Measurements from ENCODE around the gene PWWP2A. TPM values are rescaled to one million over a fixed set of nuclear protein-coding genes. Genes with fewer than 3 reads are reported as not detected.

The PWWP2A gene
- total and polyA plus RNA-seq, 10 donors = 8.5 to 36.7 (median 25.8) TPM

DNA sequence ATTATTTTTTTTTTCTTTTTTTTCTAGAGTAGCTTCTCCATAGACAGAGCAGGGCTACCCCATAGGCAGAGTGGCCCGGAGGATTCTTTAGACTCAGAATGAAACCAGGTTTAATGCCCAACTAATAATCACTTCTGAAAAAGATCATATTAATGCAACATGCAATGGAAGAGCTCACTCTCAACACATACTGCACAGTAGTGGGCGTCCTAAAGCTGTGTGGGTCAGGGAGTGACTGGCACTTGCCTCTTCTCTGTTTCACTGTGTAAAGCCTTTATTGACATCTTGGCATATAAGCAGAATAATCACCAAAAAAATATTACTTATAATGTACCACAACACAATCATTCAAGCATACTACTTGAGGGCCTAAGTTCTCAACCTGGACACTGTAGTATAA lies 11.1 kb downstream of the PWWP2A start:
- 85 to 92% (median 88%) methylated on average over 2 of the region's 2 CpGs for WGBS, 5 donors

DNA sequence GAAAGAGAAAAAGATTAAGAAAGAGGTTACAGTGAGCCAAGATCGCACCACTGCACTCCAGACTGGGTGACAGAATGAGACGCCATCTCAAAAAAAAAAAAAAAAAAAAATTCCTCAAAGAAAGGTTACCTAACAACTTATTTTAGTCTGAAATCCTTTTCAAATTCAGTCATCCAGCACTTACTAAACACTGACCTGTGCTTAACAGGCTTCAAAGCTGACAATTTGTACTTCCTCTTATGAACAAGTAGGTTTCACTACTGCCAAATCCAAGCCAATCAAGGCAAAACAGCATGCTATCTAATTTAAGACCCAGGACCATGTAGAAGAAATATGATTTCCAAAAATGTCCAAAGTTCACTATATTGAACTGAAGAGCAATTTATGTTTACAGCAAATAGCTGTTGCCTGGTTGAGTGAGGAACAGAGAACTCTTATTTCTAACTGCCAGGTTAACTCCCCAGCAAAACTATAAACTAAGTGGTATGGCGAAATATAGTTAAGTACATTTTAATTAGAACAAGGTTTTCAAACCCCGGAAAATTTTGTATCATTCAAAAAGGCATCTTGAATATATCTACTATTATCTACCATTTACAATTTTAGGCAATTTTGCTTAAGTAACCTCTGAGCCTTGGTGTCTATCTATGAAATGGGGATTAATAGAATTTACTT lies 13.4 kb downstream of the PWWP2A start:
- no peaks in the 10 kb centered on the region for H3K27me3 ChIP-seq (replicated peaks in 1 of 7)
- no peak overlapping the region for H3K4me3 ChIP-seq
- peak overlapping the region in 3 of 8 donors; percentile 24 to 49 (median 40) for H3K27ac ChIP-seq
- peaks cover 0 to 85% (median 22%) of the 10 kb centered on the region in 6 donors for H3K4me1 ChIP-seq
- intact Hi-C loops (cut with DNase I; ENCODE audit: low total_unique reads) = no loop called here
- no peaks in the 10 kb centered on the region for H3K9me3 ChIP-seq
- DNase-seq = no peak
- 64 to 82% (median 75%) methylated on average over 4 of the region's 4 CpGs for WGBS, 5 donors
- TF ChIP-seq, protein P1, sequence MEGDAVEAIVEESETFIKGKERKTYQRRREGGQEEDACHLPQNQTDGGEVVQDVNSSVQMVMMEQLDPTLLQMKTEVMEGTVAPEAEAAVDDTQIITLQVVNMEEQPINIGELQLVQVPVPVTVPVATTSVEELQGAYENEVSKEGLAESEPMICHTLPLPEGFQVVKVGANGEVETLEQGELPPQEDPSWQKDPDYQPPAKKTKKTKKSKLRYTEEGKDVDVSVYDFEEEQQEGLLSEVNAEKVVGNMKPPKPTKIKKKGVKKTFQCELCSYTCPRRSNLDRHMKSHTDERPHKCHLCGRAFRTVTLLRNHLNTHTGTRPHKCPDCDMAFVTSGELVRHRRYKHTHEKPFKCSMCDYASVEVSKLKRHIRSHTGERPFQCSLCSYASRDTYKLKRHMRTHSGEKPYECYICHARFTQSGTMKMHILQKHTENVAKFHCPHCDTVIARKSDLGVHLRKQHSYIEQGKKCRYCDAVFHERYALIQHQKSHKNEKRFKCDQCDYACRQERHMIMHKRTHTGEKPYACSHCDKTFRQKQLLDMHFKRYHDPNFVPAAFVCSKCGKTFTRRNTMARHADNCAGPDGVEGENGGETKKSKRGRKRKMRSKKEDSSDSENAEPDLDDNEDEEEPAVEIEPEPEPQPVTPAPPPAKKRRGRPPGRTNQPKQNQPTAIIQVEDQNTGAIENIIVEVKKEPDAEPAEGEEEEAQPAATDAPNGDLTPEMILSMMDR (IDR thresholded peaks at IDR 0.05 in 8 of 11, conservative IDR thresholded peaks at IDR 0.05 in 3 of 11) = no peak
- TF ChIP-seq POLR2AphosphoS5 (IDR thresholded peaks at IDR 0.05) (no peak), POLR2A (IDR thresholded peaks at IDR 0.05) (no peak)
- H3K36me3 ChIP-seq = peaks cover 0 to 63% (median 15%) of the 10 kb centered on the region in 6 donors

More for the DNA sequence above, 11.1 kb downstream of the PWWP2A start:
- TF ChIP-seq POLR2A (IDR thresholded peaks at IDR 0.05) (no peak), POLR2AphosphoS5 (IDR thresholded peaks at IDR 0.05) (no peak)
- TF ChIP-seq, protein P1 (IDR thresholded peaks at IDR 0.05 in 8 of 11, conservative IDR thresholded peaks at IDR 0.05 in 3 of 11) = no peak
- no peak for DNase-seq
- H3K4me1 ChIP-seq = peaks cover 0 to 64% (median 15%) of the 10 kb centered on the region in 6 donors
- no peak overlapping the region for H3K27ac ChIP-seq
- H3K36me3 ChIP-seq = peaks cover 0 to 79% (median 28%) of the 10 kb centered on the region in 6 donors
- intact Hi-C loops (cut with DNase I; ENCODE audit: low total_unique reads) = no loop called here
- H3K9me3 ChIP-seq = no peaks in the 10 kb centered on the region
- H3K27me3 ChIP-seq (replicated peaks in 1 of 7) = no peaks in the 10 kb centered on the region
- no peak overlapping the region for H3K4me3 ChIP-seq

DNA sequence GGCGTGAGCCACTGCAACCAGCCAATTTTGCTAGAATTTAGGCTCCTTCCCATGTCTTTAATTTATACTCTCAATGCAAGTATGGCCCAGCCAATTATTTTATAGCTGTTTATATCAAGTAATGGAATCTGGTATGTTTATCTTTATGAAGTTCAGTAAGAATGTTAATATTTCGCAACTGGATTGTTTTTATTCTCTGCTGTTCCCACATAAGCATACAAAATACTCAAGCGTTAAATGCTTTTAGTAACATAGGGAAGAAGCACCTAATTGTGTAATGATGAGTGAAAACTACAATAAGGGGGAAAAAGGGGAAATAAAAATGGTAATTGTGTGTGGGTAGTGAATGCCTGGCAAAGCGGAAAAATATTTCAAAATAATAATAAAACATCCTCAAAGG lies 21.3 kb downstream of the PWWP2A start:
- TF ChIP-seq POLR2A (IDR thresholded peaks at IDR 0.05) (no peak), POLR2AphosphoS5 (IDR thresholded peaks at IDR 0.05) (no peak)
- TF ChIP-seq, protein P1 (IDR thresholded peaks at IDR 0.05 in 8 of 11, conservative IDR thresholded peaks at IDR 0.05 in 3 of 11) = no peak
- peak overlapping the region in 3 of 8 donors; percentile 25 to 60 (median 31) for H3K27ac ChIP-seq
- peaks cover 0 to 71% (median 24%) of the 10 kb centered on the region in 6 donors for H3K4me1 ChIP-seq
- no peak overlapping the region for H3K4me3 ChIP-seq
- intact Hi-C loops (cut with DNase I; ENCODE audit: low total_unique reads) = no loop called here
- no peak for DNase-seq
- H3K27me3 ChIP-seq (replicated peaks in 1 of 7) = no peaks in the 10 kb centered on the region
- H3K36me3 ChIP-seq = peaks cover 0 to 57% (median 14%) of the 10 kb centered on the region in 6 donors
- H3K9me3 ChIP-seq = no peaks in the 10 kb centered on the region
- WGBS, 5 donors = 53 to 72% (median 60%) methylated on average over 4 of the region's 4 CpGs

DNA sequence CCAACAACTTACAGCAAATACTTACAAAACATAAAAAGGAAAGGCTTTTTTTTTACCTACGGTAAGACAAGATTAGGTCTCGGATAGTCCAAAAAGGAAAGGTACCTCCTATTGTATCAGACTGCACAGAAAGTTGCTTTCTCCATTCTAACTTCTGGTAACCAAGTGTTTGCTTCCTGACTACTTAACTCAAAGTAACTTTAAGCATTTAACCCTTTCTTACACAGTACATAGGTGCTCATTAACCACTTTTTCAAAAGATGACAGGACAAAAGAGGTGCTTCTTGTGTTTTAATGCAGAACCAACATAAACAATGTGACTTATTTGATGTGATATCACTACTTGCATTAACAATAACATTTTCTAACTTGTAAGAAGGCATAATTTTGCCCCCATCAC lies 23.1 kb downstream of the PWWP2A start:
- WGBS, 5 donors = 70 to 91% (median 78%) methylated on average over 2 of the region's 2 CpGs
- no peaks in the 10 kb centered on the region for H3K9me3 ChIP-seq
- H3K27me3 ChIP-seq (replicated peaks in 1 of 7) = no peaks in the 10 kb centered on the region
- peaks cover 0 to 70% (median 20%) of the 10 kb centered on the region in 6 donors for H3K4me1 ChIP-seq
- no peak overlapping the region for H3K27ac ChIP-seq
- intact Hi-C loops (cut with DNase I; ENCODE audit: low total_unique reads) = no loop called here
- H3K36me3 ChIP-seq = peaks cover 0 to 71% (median 21%) of the 10 kb centered on the region in 6 donors
- no peak for DNase-seq
- TF ChIP-seq, protein P1 (IDR thresholded peaks at IDR 0.05 in 8 of 11, conservative IDR thresholded peaks at IDR 0.05 in 3 of 11) = no peak
- TF ChIP-seq POLR2AphosphoS5 (IDR thresholded peaks at IDR 0.05) (no peak), POLR2A (IDR thresholded peaks at IDR 0.05) (no peak)
- H3K4me3 ChIP-seq = no peak overlapping the region
